HG02870 (cell line): ENCODE data around the gene SDCBP2.
A peak's percentile ranks its signal among the peaks of the same experiment; 100 is the strongest.

Experiments used
- ATAC-seq: cut with Tn5 transposase; IDR thresholded peaks from one replicate; pipeline ENCODE4 v1.9.1; 2021; ENCODE audit warnings: mild to moderate bottlenecking, moderate library complexity; ENCODE audit not compliant: unreplicated experiment

The SDCBP2 gene

GRCh38 chr20:1331801-1332453, 3.0 kb upstream of the SDCBP2 start:
- no peak for ATAC-seq

GRCh38 chr20:1331101-1331500, 2.2 kb upstream of the SDCBP2 start:
- ATAC-seq: no peak

GRCh38 chr20:1330075-1330830, 1.3 kb upstream of the SDCBP2 start:
- ATAC-seq: no peak

- no peak for ATAC-seq
These were observed 886 bp downstream of the SDCBP2 start for GRCh38 chr20:1327827-1328679.

GRCh38 chr20:1327241-1327653, 1.7 kb downstream of the SDCBP2 start:
- ATAC-seq: no peak

- no peak for ATAC-seq
These were observed 2.7 kb downstream of the SDCBP2 start for GRCh38 chr20:1326031-1326930.

GRCh38 chr20:1325173-1326030, 3.5 kb downstream of the SDCBP2 start:
- ATAC-seq: peak; percentile 84

GRCh38 chr20:1324598-1325172, 4.3 kb downstream of the SDCBP2 start:
- no peak for ATAC-seq

- no peak for ATAC-seq
These were observed 4.9 kb downstream of the SDCBP2 start for GRCh38 chr20:1323830-1324597.

GRCh38 chr20:1323256-1323655, 5.7 kb downstream of the SDCBP2 start:
- ATAC-seq: no peak

- no peak for ATAC-seq
These were observed 6.3 kb downstream of the SDCBP2 start for GRCh38 chr20:1322511-1323245.

GRCh38 chr20:1321654-1321939, 7.3 kb downstream of the SDCBP2 start:
- ATAC-seq: no peak

- no peak for ATAC-seq
These were observed 7.9 kb downstream of the SDCBP2 start for GRCh38 chr20:1320902-1321653.

- ATAC-seq: no peak
These were observed 8.9 kb downstream of the SDCBP2 start for GRCh38 chr20:1320016-1320415.

GRCh38 chr20:1319462-1319861, 9.5 kb downstream of the SDCBP2 start:
- no peak for ATAC-seq

- ATAC-seq: no peak
These were observed 9.9 kb downstream of the SDCBP2 start for GRCh38 chr20:1319051-1319450.

GRCh38 chr20:1317545-1318255, 11.2 kb downstream of the SDCBP2 start:
- ATAC-seq: no peak
